ENCODE results near the gene LRRC1.

The LRRC1 gene

DNA sequence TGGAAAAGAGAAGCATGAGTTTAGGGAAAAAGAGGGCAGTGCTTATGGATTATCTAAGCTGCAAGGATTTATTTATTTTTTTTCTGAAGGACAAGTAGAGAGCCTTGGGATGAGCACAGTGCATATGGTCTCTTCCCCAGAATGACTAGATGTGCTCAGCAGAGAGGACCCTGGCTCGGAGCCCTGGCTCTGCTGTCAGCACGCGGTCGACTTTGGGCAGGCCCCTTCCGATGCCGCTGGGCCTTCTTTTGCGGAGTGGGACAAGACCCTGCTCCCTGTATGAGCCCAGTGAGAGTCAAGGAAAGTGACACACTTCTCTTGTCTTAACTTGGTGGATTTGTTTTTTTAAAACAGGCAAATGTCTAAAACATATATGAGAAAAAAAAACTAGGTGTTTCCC lies 51.4 kb downstream of the LRRC1 start:
- no peak for DNase-seq (ENCODE audit: low read depth)

DNA sequence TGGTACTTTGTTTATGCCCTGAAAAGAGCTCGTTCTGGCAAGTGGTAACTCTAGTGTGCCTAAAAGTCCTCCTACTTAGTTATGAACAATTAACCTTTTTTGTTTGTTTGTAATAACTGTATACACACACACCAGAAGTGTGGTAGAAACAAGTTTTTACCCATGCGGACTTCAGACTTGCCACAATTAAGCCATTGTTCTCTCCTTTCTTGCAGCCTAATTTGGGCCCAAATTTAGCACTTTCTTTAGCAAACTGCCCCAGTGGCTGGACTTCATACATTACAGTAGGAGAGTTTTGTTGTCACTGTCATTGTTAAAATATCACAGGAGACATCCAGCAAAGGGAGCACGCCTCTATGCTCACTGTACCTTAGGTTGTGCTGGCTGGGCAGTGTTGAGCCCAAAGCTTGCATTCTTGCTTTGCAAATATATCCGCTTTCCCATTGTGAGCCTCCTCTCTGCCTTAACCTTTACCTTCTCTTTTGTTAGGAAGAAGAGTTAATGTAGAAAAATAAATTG lies 53.0 kb downstream of the LRRC1 start:
- DNase-seq (ENCODE audit: low read depth): no peak

DNA sequence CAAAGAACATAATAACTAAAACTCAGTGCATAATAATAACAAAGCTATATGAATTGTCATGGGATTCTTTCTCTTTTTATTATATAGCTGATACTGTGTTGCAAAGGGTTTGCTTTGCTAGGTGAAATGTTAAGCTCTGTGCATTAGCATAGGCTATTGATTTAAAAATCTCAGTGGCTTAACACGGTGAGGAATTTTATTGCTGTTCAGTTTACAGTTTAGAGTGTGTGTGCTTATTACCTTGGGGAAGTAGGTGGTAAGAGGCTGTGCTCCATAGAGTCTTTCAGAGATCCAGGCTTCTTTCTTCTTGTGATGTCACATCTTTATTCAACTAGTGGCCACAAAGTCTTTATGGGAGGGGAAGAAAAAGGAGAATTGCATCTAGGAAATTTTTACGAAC lies 55.7 kb downstream of the LRRC1 start:
- DNase-seq (ENCODE audit: low read depth): no peak

DNA sequence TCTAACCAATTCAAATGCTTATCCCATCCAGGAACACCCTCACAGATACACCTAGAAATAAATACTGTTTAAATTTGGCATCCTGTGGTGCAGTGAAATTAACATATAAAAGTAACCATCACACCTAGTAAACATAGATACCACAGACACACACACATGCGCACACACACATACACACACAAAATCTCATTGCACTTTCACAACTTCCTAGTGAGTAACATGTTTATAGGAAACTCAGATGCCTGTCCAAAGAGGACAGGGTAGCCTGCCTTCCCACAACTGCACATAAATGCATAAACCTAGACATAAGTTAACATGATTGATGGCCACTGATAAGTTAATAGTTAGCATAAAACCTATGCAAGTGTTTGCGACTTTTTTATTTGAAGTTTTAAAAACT lies 56.8 kb downstream of the LRRC1 start:
- no peak for DNase-seq (ENCODE audit: low read depth)

DNA sequence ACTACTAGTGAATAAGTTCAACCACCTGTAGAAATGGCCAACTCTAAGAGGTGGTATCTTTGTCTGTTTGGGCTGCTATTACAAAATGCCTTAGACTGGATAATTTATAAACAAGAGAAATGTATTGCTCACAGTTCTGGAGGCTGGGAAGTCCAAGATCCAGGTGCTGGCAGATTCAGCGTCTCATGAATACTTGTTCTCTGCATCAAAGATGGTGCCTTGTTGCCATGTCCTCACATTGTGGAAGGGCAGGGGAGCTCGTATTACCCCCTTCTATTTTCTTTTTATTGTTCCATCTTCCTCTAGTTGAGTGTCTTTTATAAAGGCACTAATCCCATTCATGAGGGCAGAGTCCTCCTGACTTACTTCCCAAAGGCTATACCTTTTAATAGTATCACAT lies 58.0 kb downstream of the LRRC1 start:
- no peak for DNase-seq (ENCODE audit: low read depth)

DNA sequence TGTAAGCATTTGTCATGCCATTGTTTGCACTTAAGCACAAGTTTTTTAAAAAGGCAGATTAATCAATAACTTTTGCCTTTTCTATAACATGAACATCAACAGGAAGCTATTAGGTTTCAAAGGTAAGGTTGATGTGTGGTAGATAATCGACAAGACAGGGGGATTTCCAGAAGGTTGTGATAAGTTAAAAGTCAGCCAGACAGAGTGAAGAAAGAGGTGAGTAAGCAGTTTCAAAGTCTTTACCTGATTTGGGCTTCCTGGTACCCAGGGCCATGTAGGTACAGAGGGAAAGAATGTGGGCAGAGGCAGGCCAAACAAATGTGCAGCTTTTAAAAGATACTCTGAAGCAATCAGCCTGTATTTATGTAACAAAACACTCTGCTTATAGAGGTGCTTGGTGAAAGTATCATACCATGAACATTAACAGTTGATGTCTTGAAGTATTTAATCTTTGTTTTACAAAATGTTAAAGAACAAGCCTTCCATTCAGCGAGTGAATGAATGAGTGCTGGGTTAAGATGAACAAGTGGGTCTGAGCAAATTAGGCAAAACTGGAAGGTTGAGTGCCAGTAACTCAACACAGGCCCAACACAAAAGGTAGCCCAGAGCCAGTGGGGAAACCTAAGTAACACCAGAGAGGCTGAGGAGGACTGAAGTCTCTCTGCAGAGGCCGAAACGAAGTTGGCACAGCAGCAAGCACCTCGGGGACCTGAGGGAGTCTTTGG lies 60.2 kb downstream of the LRRC1 start:
- no peak for DNase-seq (ENCODE audit: low read depth)

DNA sequence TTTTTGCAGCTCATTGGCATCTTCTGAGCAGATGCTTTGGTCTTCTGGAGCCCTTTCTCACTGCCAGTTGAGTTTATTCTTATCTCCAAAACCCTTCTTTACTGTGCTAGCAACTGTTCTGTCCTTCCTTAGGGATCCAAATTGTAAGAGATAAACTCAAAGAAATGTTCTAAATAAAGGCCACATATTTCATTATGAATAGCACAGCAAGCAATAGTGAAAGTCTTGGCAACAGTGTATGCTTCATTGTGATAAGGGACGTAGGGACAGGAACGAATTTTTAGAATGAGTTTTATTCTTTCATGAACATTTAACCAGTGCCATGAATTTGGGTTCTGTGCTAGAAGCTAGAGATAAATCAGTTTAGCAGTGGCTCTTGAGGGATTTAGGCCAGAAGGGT lies 61.1 kb downstream of the LRRC1 start:
- no peak for DNase-seq (ENCODE audit: low read depth)

DNA sequence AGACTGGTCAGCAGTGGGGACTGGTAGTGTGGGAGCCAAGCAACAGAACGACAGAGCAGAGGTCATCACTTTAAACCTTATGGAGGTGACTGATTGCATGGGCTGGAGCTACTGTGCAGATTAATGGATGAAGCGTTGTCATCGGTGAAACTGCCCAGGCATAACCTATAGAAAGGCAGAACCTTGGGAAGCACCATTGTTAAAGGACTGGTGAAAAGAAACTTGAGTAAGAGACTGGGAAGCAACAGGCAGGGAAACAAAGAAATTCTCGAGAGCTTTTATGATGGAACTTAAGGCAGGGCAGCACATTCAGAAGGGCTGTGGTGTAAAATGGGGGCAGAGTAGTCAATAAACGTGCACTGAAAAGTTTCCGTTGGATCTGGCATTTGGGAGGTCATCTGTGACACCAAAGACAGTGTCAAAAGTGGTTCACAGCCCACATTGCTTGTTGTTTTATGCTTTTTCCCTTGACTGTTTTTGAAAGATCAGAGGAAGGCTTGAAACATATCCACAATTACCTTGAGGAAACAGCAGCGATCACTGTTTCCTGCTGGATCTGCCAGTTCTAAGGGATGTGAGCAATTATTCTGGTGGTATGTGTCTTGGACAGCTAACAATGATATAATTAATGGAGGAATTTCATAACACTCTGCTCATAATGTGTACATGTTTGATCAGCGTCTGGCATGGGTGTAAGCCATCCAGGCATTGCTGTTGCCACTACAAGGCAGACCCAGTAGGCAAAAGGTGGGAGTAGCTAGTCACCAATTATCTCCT lies 62.7 kb downstream of the LRRC1 start:
- DNase-seq (ENCODE audit: low read depth): no peak

DNA sequence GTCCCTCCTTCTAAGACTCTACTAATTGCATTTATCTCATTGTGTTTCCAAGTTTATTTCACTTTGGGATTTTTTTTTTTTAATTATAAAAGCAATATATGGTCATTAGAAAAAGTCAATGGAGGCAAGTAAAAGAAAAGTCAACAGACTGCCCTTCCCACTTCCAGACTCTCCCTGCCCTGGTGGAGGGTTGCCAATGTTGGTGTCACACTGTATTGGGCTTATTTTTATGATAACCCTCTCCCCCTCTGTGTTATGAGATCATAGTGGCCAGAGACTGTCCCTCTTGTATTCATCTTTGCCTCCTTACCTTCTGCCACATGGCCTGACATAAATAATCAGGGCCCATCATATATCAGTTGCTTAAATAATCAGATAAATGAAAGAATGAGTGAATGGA lies 63.4 kb downstream of the LRRC1 start:
- no peak for DNase-seq (ENCODE audit: low read depth)

DNA sequence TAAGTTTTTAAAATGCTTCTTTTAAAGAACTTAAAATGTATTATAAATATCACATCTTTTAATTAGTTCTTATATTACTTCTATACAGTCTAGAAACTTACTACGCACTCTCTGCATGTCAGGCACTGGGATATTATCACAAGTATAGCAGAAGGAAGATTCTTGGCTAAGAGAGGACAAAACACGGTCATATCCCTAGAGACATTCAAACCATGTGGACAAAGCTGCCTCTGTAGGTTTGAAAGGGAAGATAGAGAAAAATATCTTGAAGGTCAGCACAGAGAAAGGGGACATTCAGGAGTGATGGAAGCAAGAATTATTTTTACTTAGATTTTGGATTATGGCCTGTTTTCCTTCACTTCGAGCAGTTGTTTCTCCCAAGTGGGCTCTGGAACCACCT lies 64.1 kb downstream of the LRRC1 start:
- no peak for DNase-seq (ENCODE audit: low read depth)

DNA sequence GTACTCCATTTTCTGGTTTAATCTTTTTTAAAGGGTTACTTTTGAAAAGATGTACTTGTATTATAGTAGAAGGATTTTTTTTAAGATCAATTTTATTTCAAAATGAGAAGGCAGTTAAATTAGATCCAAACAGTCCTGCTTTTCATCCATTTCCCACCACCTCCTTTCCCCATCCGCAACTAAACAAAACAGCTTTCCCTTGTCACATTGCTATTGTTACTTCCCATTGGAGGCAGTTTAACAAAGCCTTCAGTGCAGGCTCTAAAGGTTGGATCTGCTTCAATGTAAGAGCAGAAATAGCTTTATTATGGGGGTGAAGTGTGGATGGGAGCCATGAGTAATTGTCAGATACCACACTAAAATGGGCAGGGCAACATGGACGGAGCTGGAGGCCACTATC lies 65.7 kb downstream of the LRRC1 start:
- DNase-seq (ENCODE audit: low read depth): no peak

DNA sequence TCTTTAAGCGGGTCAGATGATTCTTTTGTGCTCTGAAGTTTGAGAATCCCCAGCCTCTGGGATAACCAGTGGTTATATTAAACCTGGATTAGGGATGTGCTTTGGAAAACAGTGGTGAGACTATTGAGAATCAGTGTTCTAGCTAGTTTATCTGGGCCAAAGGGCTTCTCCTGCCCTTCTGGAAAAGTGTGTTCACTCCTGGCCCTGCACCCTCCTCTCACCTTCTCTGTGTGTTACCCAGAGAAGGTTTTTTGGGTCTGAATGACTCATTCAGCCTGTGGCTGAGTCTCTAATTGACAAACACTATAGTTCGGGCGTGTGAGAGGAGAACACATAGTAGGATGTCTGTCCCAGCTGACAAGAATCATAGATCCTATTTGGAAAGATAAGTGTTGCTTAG lies 66.7 kb downstream of the LRRC1 start:
- no peak for DNase-seq (ENCODE audit: low read depth)

DNA sequence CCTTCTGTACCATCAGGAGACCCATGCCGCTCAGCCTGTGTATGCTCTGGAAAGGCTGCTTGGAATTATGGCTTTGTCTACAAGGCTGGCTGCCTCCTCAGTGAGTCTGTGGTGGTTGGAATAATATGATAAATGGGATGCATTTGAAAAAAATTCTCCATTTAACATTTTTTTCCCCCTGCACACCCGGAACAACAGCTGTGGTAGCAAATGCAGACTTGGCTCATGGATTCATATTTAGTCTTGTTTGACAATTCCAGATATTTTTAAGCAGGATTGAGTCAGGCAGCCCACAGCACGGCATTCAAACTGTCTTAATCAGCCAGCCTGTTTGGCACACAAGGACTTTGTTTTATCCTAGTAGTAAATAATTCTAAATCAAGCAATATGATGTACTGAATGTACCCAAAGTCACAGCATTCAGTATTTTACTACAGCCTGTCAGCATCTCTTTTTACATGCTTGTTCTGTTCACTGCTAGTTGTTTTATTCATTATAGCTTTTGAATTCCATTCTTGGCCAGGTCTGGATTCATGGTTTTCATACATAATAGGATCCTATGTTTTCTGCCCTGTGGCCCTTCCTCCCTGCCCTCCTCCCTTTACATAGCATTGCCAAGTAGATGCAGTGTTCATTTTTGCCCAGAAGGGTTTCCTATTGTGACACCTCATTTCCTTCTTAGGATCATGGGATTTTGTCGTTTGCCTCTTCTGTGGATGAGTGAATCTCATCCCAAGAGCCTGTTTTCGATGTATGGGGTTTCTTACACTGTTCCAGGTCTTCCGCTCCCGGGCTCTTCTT lies 68.1 kb downstream of the LRRC1 start:
- no peak for DNase-seq (ENCODE audit: low read depth)

DNA sequence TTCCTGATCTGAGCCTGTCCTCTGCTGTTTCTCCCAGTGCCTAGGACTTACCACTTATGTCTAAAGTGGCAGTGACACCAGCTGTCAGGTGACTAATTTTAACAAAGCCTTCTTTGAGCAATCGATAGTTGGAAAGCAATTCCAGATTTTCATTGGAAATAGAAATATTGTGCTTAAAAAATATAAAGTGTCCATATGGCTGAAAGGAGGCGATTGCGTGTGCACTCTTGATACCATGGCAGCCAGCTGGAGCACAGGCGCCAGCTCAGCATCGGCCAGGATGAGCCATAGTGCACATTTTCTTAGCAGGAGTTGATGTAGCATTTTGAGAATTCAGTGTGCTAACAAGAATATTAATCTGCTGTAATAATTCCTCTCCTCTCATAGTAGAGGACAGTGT lies 70.0 kb downstream of the LRRC1 start:
- DNase-seq (ENCODE audit: low read depth): no peak

DNA sequence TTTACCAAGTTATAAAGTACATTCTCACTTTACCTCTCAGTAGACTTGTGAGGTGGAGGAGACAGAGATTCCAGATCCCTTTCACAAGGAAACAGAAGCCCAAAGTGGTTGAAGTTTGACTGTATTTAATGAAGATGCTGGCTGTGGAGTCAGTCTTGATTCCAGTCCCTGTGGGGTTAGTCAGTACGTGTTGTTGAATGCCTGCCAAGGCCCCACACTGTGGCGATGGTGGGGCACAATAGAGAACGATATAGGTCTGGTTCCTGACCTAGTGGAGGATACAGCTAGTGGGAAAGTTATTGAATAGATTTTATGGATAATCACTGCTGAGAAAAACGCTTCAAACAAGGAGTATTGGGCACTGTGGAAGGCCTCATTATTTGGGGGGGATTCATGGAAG lies 71.4 kb downstream of the LRRC1 start:
- DNase-seq (ENCODE audit: low read depth): no peak

DNA sequence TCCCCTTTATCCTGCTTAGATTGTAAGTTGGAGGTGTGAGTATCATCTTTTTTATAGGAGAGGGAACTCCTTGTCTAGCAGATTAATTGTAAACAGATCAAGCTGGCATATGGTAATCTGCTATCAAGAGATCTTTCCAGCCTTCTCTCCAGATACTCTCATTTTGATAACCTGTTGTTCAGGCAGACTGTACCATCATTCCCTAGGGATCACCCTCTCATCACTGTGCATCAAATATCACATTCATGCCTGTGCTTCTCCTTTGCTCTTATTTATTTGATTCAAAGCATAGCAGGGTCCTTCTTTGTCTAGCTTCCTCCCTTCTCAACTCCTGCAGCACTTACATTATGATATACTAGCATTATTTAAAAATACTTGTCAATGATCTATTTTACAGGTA lies 73.8 kb downstream of the LRRC1 start:
- DNase-seq (ENCODE audit: low read depth): no peak

DNA sequence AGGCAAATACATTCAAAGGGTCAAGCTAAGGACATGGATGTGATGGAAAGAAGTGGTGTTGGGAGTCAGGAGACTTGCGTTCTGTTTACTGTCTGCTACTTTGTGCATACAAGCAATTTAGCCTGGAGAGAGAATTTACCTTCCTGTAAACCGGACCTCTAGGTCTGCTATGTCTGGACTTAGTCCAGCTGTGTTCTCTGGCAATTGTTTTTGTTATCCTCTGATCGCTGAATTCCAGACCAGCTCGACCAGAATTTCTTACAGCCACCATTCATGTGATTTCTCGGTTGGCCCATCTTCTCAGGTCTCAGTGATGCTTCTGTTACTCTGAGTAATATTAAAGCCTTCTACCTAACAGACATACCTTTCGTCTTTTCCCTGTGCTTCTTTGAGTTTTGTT lies 75.2 kb downstream of the LRRC1 start:
- DNase-seq (ENCODE audit: low read depth): no peak

DNA sequence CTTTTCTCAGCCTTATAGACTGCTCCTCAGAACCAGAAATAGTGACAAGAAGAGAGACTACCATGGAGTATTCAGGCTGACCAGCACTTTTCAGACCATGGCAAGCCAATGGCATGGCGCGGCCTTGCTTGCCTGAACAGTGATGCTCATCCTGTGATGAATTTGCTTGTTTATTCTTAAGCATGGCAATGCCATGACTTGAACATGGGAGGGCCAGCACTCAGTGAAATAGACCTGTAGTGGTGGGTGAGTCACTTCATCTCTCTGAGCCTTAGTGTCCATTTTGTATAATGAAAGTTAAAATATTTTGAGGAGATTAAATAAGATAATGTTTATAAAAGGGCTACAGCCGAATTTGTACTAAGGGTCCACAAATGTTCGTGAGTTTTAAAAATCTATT lies 79.1 kb downstream of the LRRC1 start:
- no peak for DNase-seq (ENCODE audit: low read depth)

DNA sequence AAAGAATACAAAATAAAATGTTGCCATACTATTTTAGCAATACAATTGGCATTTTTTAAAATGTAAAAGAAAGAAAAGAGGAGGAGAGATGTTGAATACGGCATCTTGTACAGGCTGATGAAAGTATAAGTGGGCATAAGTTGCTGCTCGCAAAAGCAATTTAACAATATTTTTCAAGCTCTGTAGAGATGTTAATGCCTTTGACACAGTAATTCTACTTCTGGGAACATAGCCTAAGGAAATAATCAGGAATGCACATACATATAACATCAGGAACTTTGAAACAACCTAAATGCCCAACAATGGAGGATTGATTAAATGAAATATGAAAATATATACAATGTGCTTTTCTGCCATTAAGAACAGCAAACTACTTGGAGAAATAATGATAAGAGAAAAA lies 80.2 kb downstream of the LRRC1 start:
- DNase-seq (ENCODE audit: low read depth): no peak

DNA sequence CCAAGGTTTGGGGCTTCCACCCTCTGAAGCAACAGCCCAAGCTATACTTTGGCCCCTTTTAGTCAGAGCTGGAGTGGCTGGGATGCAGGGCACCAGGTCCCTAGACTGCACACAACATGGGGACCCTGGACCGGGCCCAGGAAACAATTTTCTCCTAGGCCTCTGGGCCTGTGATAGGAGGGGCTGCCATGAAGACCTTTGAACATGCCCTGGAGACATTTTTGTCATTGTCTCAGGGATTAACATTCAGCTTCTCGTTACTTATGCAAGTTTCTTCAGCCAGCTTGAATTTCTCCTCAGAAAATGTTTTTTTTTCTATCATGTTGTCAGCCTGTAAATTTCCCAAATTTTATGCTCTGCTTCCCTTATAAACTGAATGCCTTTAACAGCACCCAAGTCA lies 82.3 kb downstream of the LRRC1 start:
- no peak for DNase-seq (ENCODE audit: low read depth)

DNA sequence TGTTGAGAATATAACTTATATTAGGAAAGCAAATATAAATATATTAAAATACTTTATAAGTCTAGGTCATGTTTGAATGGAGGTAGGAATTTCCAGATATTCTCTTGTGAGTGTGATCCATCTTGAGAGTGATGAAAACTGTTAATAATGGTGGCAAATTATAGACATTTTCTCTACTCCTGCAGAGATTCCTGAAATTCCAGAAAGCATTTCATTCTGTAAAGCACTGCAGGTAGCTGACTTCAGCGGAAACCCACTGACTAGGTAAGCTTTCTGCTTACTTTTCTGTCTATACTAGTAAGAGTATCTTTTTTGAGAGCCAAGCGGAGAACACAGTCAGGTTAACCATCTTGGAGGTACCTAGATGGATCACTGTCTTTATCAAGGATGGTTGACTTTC lies 84.0 kb downstream of the LRRC1 start:
- no peak for DNase-seq (ENCODE audit: low read depth)

DNA sequence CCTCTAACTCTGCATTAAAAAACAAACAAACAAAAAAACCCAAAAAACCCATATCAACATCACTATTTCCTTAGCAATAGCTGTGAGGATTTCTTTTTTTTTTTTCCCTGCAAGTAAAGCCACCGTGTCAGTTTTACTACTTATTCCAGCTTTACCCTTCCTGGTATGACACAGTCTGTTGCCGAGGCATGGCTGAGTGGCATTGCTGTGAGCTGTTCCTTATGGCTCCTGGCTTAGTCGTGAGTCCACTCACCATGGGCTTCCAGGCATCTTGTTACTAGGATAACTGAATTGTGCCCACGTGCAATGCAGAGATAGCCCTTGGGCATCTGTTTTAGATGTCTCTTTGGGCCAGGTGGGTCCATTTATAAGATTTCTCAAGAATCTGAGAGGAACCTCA lies 84.8 kb downstream of the LRRC1 start:
- no peak for DNase-seq (ENCODE audit: low read depth)

DNA sequence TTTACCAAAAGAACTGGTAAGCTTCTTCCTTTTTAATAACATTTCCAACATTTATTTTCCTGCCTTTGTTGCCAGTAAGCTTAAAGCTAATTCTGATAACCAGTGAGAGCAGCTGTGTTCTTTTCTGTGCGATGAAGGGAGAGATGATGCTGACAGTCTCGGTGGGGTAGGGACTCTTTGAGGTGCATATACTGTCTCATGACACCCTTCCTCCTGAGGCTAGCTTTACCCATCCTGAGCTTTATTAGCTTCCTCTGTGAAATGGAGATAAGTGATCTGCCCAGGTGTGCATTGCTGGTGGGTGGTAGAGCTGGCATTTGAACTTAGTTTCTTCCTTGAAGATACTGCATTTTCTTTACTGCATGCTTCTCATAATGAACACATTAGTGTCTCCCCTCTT lies 92.5 kb downstream of the LRRC1 start:
- no peak for DNase-seq (ENCODE audit: low read depth)

All from activated T-helper 1 cell treated with Interleukin-2 at 50 U/mL for 16 hours (primary cell).